Measurements from ENCODE around the gene ARL15.

ARL15 gene

GRCh38 chr5:53970475-53970874, 339.9 kb downstream of the ARL15 start:
- no peak for DNase-seq

GRCh38 chr5:53969176-53969730, 341.1 kb downstream of the ARL15 start:
- DNase-seq: no peak

GRCh38 chr5:53965459-53965858, 344.9 kb downstream of the ARL15 start:
- DNase-seq: no peak

GRCh38 chr5:53963958-53964357, 346.4 kb downstream of the ARL15 start:
- no peak for DNase-seq

- DNase-seq: no peak
Measured at GRCh38 chr5:53962306-53962705, 348.1 kb downstream of the ARL15 start.

GRCh38 chr5:53956632-53957031, 353.7 kb downstream of the ARL15 start:
- no peak for DNase-seq

- DNase-seq: no peak
Measured at GRCh38 chr5:53956196-53956595, 354.2 kb downstream of the ARL15 start.

GRCh38 chr5:53950621-53951020, 359.8 kb downstream of the ARL15 start:
- no peak for DNase-seq

GRCh38 chr5:53948598-53948997, 361.8 kb downstream of the ARL15 start:
- DNase-seq: no peak

- DNase-seq: no peak
Measured at GRCh38 chr5:53946405-53947100, 363.8 kb downstream of the ARL15 start.

GRCh38 chr5:53944981-53945380, 365.4 kb downstream of the ARL15 start:
- DNase-seq: no peak

GRCh38 chr5:53943938-53944337, 366.4 kb downstream of the ARL15 start:
- no peak for DNase-seq

- DNase-seq: no peak
Measured at GRCh38 chr5:53942724-53943123, 367.6 kb downstream of the ARL15 start.

- DNase-seq: no peak
Measured at GRCh38 chr5:53940921-53941320, 369.5 kb downstream of the ARL15 start.

GRCh38 chr5:53937467-53937866, 372.9 kb downstream of the ARL15 start:
- no peak for DNase-seq

GRCh38 chr5:53936481-53937352, 373.7 kb downstream of the ARL15 start:
- no peak for DNase-seq

GRCh38 chr5:53934151-53934820, 376.1 kb downstream of the ARL15 start:
- DNase-seq: no peak

GRCh38 chr5:53932351-53932750, 378.0 kb downstream of the ARL15 start:
- no peak for DNase-seq

GRCh38 chr5:53930457-53930856, 379.9 kb downstream of the ARL15 start:
- no peak for DNase-seq

- no peak for DNase-seq
Measured at GRCh38 chr5:53929570-53929969, 380.8 kb downstream of the ARL15 start.

GRCh38 chr5:53929152-53929551, 381.2 kb downstream of the ARL15 start:
- DNase-seq: no peak

- no peak for DNase-seq
Measured at GRCh38 chr5:53928641-53929040, 381.7 kb downstream of the ARL15 start.

- DNase-seq: no peak
Measured at GRCh38 chr5:53927668-53928247, 382.6 kb downstream of the ARL15 start.
